GM15510 (cell line): ENCODE data around the gene TPRN.

Experiments used
- POLR2A ChIP-seq: IDR thresholded peaks from 3 replicates; pipeline ENCODE4 v1.6.1; 2011; ENCODE audit warnings: borderline replicate concordance; ENCODE audit not compliant: insufficient read length; ENCODE audit errors: extremely low read depth

Gene TPRN

GRCh38 chr9:137168904-137169856 is 31.4 kb downstream of the TPRN start:
- no peak for TF ChIP-seq POLR2A

GRCh38 chr9:137168573-137168903 is 32.0 kb downstream of the TPRN start:
- TF ChIP-seq POLR2A, result no peak

- no peak for TF ChIP-seq POLR2A
Observed at GRCh38 chr9:137167747-137168572, 32.6 kb downstream of the TPRN start.

GRCh38 chr9:137167277-137167746 is 33.2 kb downstream of the TPRN start:
- no peak for TF ChIP-seq POLR2A

GRCh38 chr9:137166380-137167229 is 33.9 kb downstream of the TPRN start:
- no peak for TF ChIP-seq POLR2A

GRCh38 chr9:137165250-137165836 is 35.2 kb downstream of the TPRN start:
- TF ChIP-seq POLR2A, result no peak

- no peak for TF ChIP-seq POLR2A
Observed at GRCh38 chr9:137164370-137165249, 35.9 kb downstream of the TPRN start.

- TF ChIP-seq POLR2A, result no peak
Observed at GRCh38 chr9:137163805-137164204, 36.7 kb downstream of the TPRN start.

GRCh38 chr9:137163365-137163715 is 37.2 kb downstream of the TPRN start:
- TF ChIP-seq POLR2A, result no peak

- TF ChIP-seq POLR2A, result no peak
Observed at GRCh38 chr9:137162505-137163364, 37.8 kb downstream of the TPRN start.

- TF ChIP-seq POLR2A, result no peak
Observed at GRCh38 chr9:137161558-137162486, 38.7 kb downstream of the TPRN start.

GRCh38 chr9:137160716-137161557 is 39.6 kb downstream of the TPRN start:
- TF ChIP-seq POLR2A, result no peak
